Progenitor cell of endocrine pancreas (in vitro differentiated cells): ENCODE measurements around the gene UBXN1. TPM values are rescaled to one million over a fixed set of nuclear protein-coding genes. Genes with fewer than 3 reads are reported as not detected.
A peak's percentile ranks its signal among the peaks of the same experiment; 100 is the strongest.

Source experiments
- DNase-seq: peaks from one replicate; pipeline ENCODE4 v3.0.0; 2021; ENCODE audit warnings: low spot score; ENCODE audit not compliant: unreplicated experiment
- H3K27ac Mint-ChIP-seq: 2 replicates; pipeline ENCODE4 v1.8.0; 2021; ENCODE audit warnings: mild to moderate bottlenecking, moderate library complexity, mixed read lengths
- H3K27me3 Mint-ChIP-seq: 2 replicates; pipeline ENCODE4 v1.8.0; 2021; ENCODE audit warnings: mixed read lengths
- H3K36me3 Mint-ChIP-seq: 2 replicates; pipeline ENCODE4 v1.8.0; 2022; ENCODE audit warnings: mixed read lengths; ENCODE audit not compliant: insufficient read depth
- H3K4me1 Mint-ChIP-seq: 2 replicates; pipeline ENCODE4 v1.8.0; 2021; ENCODE audit warnings: low read depth, mixed read lengths
- H3K4me3 Mint-ChIP-seq: 2 replicates; pipeline ENCODE4 v1.8.0; 2021; ENCODE audit warnings: low read depth, mild to moderate bottlenecking, moderate library complexity, mixed read lengths
- H3K9me3 Mint-ChIP-seq: 2 replicates; pipeline ENCODE4 v1.8.0; 2021; ENCODE audit warnings: low read depth, mixed read lengths
- CTCF ChIP-seq: fragments of 200-600 bp; sonication (generic); IDR thresholded peaks from one replicate; pipeline ENCODE4 v1.5.0; 2021; ENCODE audit warnings: antibody characterized with exemption, mild to moderate bottlenecking; ENCODE audit not compliant: unreplicated experiment
- total RNA-seq: library from RNA; stranded (reverse); gene quantifications from 2 replicates; pipeline ENCODE4 v1.2.1, GENCODE V29; 2021

UBXN1 gene
- total RNA-seq, 1 donor from 2014 or later = 102 TPM

GRCh38 chr11:62726156-62726914 is 47.5 kb upstream of the UBXN1 start:
- no peak for DNase-seq
- H3K27me3 Mint-ChIP-seq = no peaks in the 10 kb centered on the region
- no peaks in the 10 kb centered on the region for H3K9me3 Mint-ChIP-seq
- peaks cover 30% of the 10 kb centered on the region for H3K4me1 Mint-ChIP-seq
- peak overlapping the region; percentile 85 for H3K4me3 Mint-ChIP-seq
- H3K36me3 Mint-ChIP-seq = peaks cover 26% of the 10 kb centered on the region
- no peak for TF ChIP-seq CTCF
- H3K27ac Mint-ChIP-seq = peak overlapping the region; percentile 91

- Mint-ChIP-seq H3K36me3 (peaks cover 32% of the 10 kb centered on the region), H3K4me3 (peak overlapping the region; percentile 85), H3K4me1 (peaks cover 30% of the 10 kb centered on the region), H3K27me3 (no peaks in the 10 kb centered on the region), H3K9me3 (no peaks in the 10 kb centered on the region), H3K27ac (peak overlapping the region; percentile 91)
- no peak for TF ChIP-seq CTCF
- DNase-seq = no peak
Observed at GRCh38 chr11:62725646-62726045, 46.8 kb upstream of the UBXN1 start.

GRCh38 chr11:62724171-62724570 is 45.3 kb upstream of the UBXN1 start:
- H3K4me1 Mint-ChIP-seq = peaks cover 29% of the 10 kb centered on the region
- H3K27me3 Mint-ChIP-seq = no peaks in the 10 kb centered on the region

GRCh38 chr11:62721994-62722393 is 43.1 kb upstream of the UBXN1 start:
- H3K27ac Mint-ChIP-seq = peak overlapping the region; percentile 90
- no peaks in the 10 kb centered on the region for H3K9me3 Mint-ChIP-seq
- no peaks in the 10 kb centered on the region for H3K27me3 Mint-ChIP-seq
- peaks cover 47% of the 10 kb centered on the region for H3K36me3 Mint-ChIP-seq
- peaks cover 23% of the 10 kb centered on the region for H3K4me1 Mint-ChIP-seq
- DNase-seq = no peak
- no peak overlapping the region for H3K4me3 Mint-ChIP-seq
- peak; percentile 38 for TF ChIP-seq CTCF

More at GRCh38 chr11:62724171-62724570, 45.3 kb upstream of the UBXN1 start:
- Mint-ChIP-seq H3K9me3 (no peaks in the 10 kb centered on the region), H3K27ac (no peak overlapping the region), H3K36me3 (peaks cover 40% of the 10 kb centered on the region), H3K4me3 (peak overlapping the region; percentile 85)
- DNase-seq = no peak
- no peak for TF ChIP-seq CTCF

GRCh38 chr11:62719302-62719978 is 40.6 kb upstream of the UBXN1 start:
- Mint-ChIP-seq H3K4me3 (no peak overlapping the region), H3K4me1 (peaks cover 11% of the 10 kb centered on the region), H3K36me3 (peaks cover 52% of the 10 kb centered on the region), H3K27ac (no peak overlapping the region), H3K27me3 (no peaks in the 10 kb centered on the region), H3K9me3 (no peaks in the 10 kb centered on the region)
- no peak for DNase-seq
- TF ChIP-seq CTCF = no peak
